Measurements from ENCODE around the gene MSI2. TPM values are rescaled to one million over a fixed set of nuclear protein-coding genes. Genes with fewer than 3 reads are reported as not detected.

Gene MSI2
- total RNA-seq, 4 donors from 2014 or later, result 27.3 to 50.4 (median 36.8) TPM

GRCh38 chr17:57433452-57433851 lies 177.1 kb downstream of the MSI2 start:
- TF ChIP-seq EP300 (IDR thresholded peaks at IDR 0.05), result no peak
- TF ChIP-seq CTCF (IDR thresholded peaks at IDR 0.05), result no peak
- no peak for TF ChIP-seq POLR2A (IDR thresholded peaks at IDR 0.05)
- no peak for TF ChIP-seq POLR2AphosphoS5 (IDR thresholded peaks at IDR 0.05)
- ATAC-seq, result no peak
- peaks cover 0 to 7% (median 0%) of the 10 kb centered on the region in 3 donors for H3K4me1 ChIP-seq
- no peak overlapping the region for H3K4me3 ChIP-seq
- H3K27ac ChIP-seq, result no peak overlapping the region
- 80 to 95% methylated on average over 2 to 10 of the region's 10 CpGs for WGBS, 2 donors (ENCODE audit: low coverage in 1 of 2)
- H3K27me3 ChIP-seq, result no peaks in the 10 kb centered on the region
- H3K36me3 ChIP-seq, result no peaks in the 10 kb centered on the region
- no peaks in the 10 kb centered on the region for H3K9me3 ChIP-seq

GRCh38 chr17:57434361-57434760 lies 178.0 kb downstream of the MSI2 start:
- ATAC-seq, result no peak
- WGBS, 2 donors (ENCODE audit: low coverage in 1 of 2), result 100% methylated on average over 1 of the region's 1 CpG

GRCh38 chr17:57436565-57436964 lies 180.2 kb downstream of the MSI2 start:
- H3K27me3 ChIP-seq, result no peaks in the 10 kb centered on the region
- WGBS, 2 donors (ENCODE audit: low coverage in 1 of 2), result 97 to 98% methylated on average over 4 of the region's 4 CpGs
- H3K9me3 ChIP-seq, result no peaks in the 10 kb centered on the region
- H3K4me1 ChIP-seq, result peaks cover 0 to 27% (median 13%) of the 10 kb centered on the region in 3 donors
- ATAC-seq, result no peak
- no peaks in the 10 kb centered on the region for H3K36me3 ChIP-seq
- TF ChIP-seq EP300 (IDR thresholded peaks at IDR 0.05) (no peak), CTCF (IDR thresholded peaks at IDR 0.05) (no peak), POLR2AphosphoS5 (IDR thresholded peaks at IDR 0.05) (no peak), POLR2A (IDR thresholded peaks at IDR 0.05) (no peak)
- no peak overlapping the region for H3K4me3 ChIP-seq
- no peak overlapping the region for H3K27ac ChIP-seq

More at GRCh38 chr17:57434361-57434760, 178.0 kb downstream of the MSI2 start:
- Histone ChIP-seq H3K9me3 (no peaks in the 10 kb centered on the region), H3K36me3 (no peaks in the 10 kb centered on the region), H3K27me3 (no peaks in the 10 kb centered on the region), H3K4me3 (no peak overlapping the region), H3K4me1 (peaks cover 0 to 7% (median 0%) of the 10 kb centered on the region in 3 donors), H3K27ac (no peak overlapping the region)
- TF ChIP-seq POLR2A (IDR thresholded peaks at IDR 0.05) (no peak), POLR2AphosphoS5 (IDR thresholded peaks at IDR 0.05) (no peak), EP300 (IDR thresholded peaks at IDR 0.05) (no peak), CTCF (IDR thresholded peaks at IDR 0.05) (no peak)

- ATAC-seq, result no peak
- 82 to 87% methylated on average over 2 of the region's 9 CpGs for WGBS, 2 donors (ENCODE audit: low coverage in 1 of 2)
- Histone ChIP-seq H3K36me3 (no peaks in the 10 kb centered on the region), H3K27me3 (no peaks in the 10 kb centered on the region), H3K4me1 (peaks cover 0 to 44% (median 13%) of the 10 kb centered on the region in 3 donors), H3K4me3 (no peak overlapping the region), H3K27ac (no peak overlapping the region), H3K9me3 (no peaks in the 10 kb centered on the region)
- TF ChIP-seq CTCF (IDR thresholded peaks at IDR 0.05), result no peak
- TF ChIP-seq POLR2A (IDR thresholded peaks at IDR 0.05), result no peak
- no peak for TF ChIP-seq POLR2AphosphoS5 (IDR thresholded peaks at IDR 0.05)
- no peak for TF ChIP-seq EP300 (IDR thresholded peaks at IDR 0.05)
Measured at GRCh38 chr17:57438066-57438731, 181.9 kb downstream of the MSI2 start.

GRCh38 chr17:57439651-57440050 lies 183.3 kb downstream of the MSI2 start:
- H3K4me3 ChIP-seq, result no peak overlapping the region
- no peaks in the 10 kb centered on the region for H3K9me3 ChIP-seq
- peaks cover 0 to 49% (median 13%) of the 10 kb centered on the region in 3 donors for H3K4me1 ChIP-seq
- WGBS, 2 donors (ENCODE audit: low coverage in 1 of 2), result 92 to 93% methylated on average over 2 to 5 of the region's 5 CpGs
- TF ChIP-seq CTCF (IDR thresholded peaks at IDR 0.05) (no peak), POLR2AphosphoS5 (IDR thresholded peaks at IDR 0.05) (no peak), POLR2A (IDR thresholded peaks at IDR 0.05) (no peak), EP300 (IDR thresholded peaks at IDR 0.05) (no peak)
- H3K36me3 ChIP-seq, result no peaks in the 10 kb centered on the region
- H3K27me3 ChIP-seq, result no peaks in the 10 kb centered on the region
- peak overlapping the region in 1 of 4 donors; percentile 50 for H3K27ac ChIP-seq
- ATAC-seq, result no peak

Measured in gastroesophageal sphincter (tissue), 4 donors.